Activated CD8-positive, alpha-beta T cell treated with anti-CD3 and anti-CD28 coated beads, Interleukin-2, amount 10 ng/mL, durations not matched to agents 7 days and 5 days (primary cell): ENCODE measurements around the gene C1orf52. TPM values are rescaled to one million over a fixed set of nuclear protein-coding genes. Genes with fewer than 3 reads are reported as not detected.
A peak's percentile ranks its signal among the peaks of the same experiment; 100 is the strongest.

ENCODE experiments used
- ATAC-seq: fragments of 150-1000 bp; cut with Tn5 transposase; one replicate; pipeline ENCODE4 v1.10.0; 2021; ENCODE audit warnings: moderate library complexity
- CTCF ChIA-PET: fragments of 350-600 bp; sonication (Branson Sonifier 250); formaldehyde crosslinking; loops from one replicate; lab custom pipeline; 2021; ENCODE audit warnings: antibody characterized with exemption; lab: Charles Lee
- POLR2A ChIA-PET: fragments of 350-600 bp; sonication (Branson Sonifier 250); formaldehyde crosslinking; loops from one replicate; lab custom pipeline; 2021; ENCODE audit warnings: antibody characterized with exemption; lab: Charles Lee
- DNase-seq: peaks from one replicate; pipeline ENCODE4 v3.0.0-alpha.2; 2020
- H3K27ac Mint-ChIP-seq: one replicate; pipeline ENCODE4 v1.8.0; 2021; ENCODE audit warnings: mild to moderate bottlenecking, mixed read lengths
- H3K27me3 Mint-ChIP-seq: one replicate; pipeline ENCODE4 v1.8.0; 2021; ENCODE audit warnings: low read depth, mixed read lengths
- H3K36me3 Mint-ChIP-seq: one replicate; pipeline ENCODE4 v1.8.0; 2021; ENCODE audit warnings: low read depth, mixed read lengths
- H3K4me1 Mint-ChIP-seq: one replicate; pipeline ENCODE4 v1.8.0; 2021; ENCODE audit warnings: low read depth, mixed read lengths
- H3K4me3 Mint-ChIP-seq: one replicate; pipeline ENCODE4 v1.8.0; 2021; ENCODE audit warnings: mild to moderate bottlenecking, mixed read lengths
- H3K9me3 Mint-ChIP-seq: one replicate; pipeline ENCODE4 v1.8.0; 2022; ENCODE audit warnings: mixed read lengths; ENCODE audit not compliant: insufficient read depth
- total RNA-seq, 2 experiments: library from RNA; stranded (reverse); gene quantifications; one replicate each; pipeline ENCODE4 v1.2.3, GENCODE V29; 2021

The C1orf52 gene
- 10 to 100 TPM; 25.5 to 29.5 TPM for total RNA-seq

DNA sequence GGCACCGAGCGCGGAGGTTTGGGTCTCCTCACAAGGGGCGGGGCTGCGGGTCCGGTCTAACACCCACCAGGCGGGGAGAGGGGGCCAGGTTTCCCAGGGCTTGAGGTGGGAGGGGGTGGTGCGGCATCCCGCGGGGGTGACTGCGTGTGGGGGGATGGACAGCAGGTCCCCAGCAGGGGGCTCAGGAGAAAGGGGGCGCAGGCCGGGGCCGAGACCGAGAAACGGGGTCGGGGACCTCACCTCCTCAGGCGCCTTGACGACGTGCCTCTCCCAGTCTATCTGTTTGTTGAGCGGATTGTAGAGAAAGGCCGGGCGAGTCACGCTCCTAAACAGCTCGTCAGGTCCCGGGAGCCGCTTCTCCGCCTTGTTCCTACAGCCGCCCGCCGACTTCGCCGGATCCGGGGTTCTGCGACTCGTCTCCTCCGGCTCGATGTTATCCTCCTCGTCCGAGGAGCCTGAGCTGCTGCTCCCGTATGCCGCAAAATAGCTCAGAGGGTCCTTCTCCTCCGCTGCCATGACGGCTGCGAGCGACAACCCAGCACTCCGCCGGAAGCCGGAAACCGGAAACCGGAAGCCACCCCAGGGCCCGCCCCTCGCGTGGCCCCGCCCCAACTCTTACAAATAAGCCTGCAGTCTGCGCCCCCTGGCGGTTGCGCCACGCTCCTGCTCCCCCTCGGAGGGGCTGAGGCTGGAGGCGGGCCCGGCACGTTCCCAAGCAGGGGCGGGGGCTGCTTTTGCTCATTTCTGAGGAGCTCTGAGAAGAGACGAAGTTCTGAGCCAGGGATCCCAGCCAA lies at the start of gene C1orf52:
C1orf52 (minus strand) TSS at position 545 of the 794 bp plus-strand sequence; CDS start at position 516, 29 bp downstream.
- DNase-seq (peak; percentile 98), ATAC-seq (peak; percentile 92)
- Mint-ChIP-seq H3K36me3 (peaks cover 46% of the 10 kb centered on the region), H3K27me3 (no peaks in the 10 kb centered on the region), H3K4me3 (peak within 1 kb of the TSS; percentile 95), H3K4me1 (peaks cover 32% of the 10 kb centered on the region), H3K27ac (peak within 1 kb of the TSS; percentile 97), H3K9me3 (no peaks in the 10 kb centered on the region)
- ChIA-PET CTCF (interaction anchor here (0.6 to 12.5 kb wide), 42 partner anchors 9 to 449 kb away, joined by 3 to 304 read pairs (median 4); partner anchors contain the start of genes BCL10 and ZNHIT6), POLR2A (interaction anchor here (0.6 to 2.8 kb wide), 16 partner anchors 12 to 1116 kb away, joined by 3 to 41 read pairs (median 4); partner anchors contain the start of genes BCL10 and PRKACB)

DNA sequence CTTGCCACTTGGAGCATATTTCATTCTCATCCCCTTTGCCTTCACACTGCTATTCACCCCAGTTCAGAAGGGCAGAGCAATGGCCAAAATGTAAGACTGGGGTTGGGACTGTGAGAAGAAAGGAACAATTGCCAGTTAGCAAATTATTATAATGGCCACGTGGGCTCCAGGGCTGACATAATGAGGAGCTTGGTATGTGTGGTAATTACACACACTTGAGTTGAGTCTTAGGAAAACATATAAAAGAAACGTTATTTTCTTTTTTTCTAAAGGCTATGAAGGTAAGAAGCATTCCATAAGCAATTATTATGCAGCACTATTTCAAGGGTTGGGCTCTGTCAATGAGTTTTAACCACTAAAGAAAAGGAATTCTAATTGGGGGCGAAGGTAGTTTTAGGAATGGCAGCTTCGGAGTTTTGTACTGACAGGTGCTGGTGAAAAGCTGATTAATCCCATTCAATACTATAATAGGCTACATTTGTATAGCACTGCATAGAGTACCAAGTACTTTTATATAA lies 49.4 kb upstream of the C1orf52 start:
- Mint-ChIP-seq H3K36me3 (no peaks in the 10 kb centered on the region), H3K27me3 (peaks cover 41% of the 10 kb centered on the region), H3K4me3 (no peak overlapping the region), H3K9me3 (no peaks in the 10 kb centered on the region), H3K27ac (no peak overlapping the region), H3K4me1 (no peaks in the 10 kb centered on the region)
- ATAC-seq: no peak
- POLR2A ChIA-PET: no interaction called here
- no peak for DNase-seq
- CTCF ChIA-PET: interaction anchor here (0.6 to 2.1 kb wide), 10 partner anchors 10 to 416 kb away, joined by 3 to 12 read pairs (median 4); partner anchors contain the start of gene CCN1

DNA sequence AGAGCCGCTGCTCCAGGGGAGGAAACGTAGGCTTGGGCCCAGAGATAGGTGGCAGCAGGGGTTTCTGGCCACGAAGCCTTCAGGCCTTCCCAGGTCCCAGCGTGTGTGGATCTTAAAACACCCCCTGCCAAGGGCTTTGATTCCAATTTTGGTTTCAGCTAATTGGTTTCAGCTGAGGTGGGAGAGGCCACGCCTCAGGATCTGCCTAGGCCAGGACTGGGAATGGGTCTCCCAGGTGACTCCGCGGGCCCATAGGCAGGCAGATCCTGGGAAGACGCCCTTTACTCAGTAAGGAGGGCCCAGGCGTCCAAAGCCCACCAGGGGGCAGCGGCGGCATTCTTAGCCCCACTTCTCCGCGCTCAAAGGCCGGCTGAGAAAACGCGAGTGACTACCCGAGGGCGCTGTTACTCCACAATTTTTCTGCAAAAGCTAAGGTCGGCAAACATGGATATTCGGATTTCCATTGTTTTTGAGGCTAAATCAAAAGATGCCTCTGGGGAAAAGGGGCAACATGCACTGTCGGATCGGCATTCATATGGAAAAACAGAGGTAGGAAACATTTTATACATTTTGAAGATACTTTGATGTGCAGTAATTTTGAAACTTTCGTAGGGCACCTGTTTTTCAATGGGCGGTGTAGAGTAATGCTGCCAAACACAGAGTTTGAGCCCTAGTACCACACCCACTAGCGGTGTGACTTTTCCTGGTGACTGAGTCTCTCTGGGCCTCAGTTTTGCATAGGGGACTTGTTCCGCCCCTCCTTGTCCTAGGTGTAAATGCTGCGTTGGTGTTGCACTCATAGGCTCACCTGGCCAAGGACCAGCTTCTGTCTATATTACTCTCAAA lies 48.7 kb upstream of the C1orf52 start:
- peak; percentile 90 for ATAC-seq
- no peaks in the 10 kb centered on the region for H3K36me3 Mint-ChIP-seq
- POLR2A ChIA-PET: no interaction called here
- H3K27me3 Mint-ChIP-seq: peaks cover 41% of the 10 kb centered on the region
- H3K27ac Mint-ChIP-seq: no peak overlapping the region
- CTCF ChIA-PET: interaction anchor here (0.6 to 2.1 kb wide), 13 partner anchors 9 to 1079 kb away, joined by 3 to 12 read pairs (median 3); partner anchors contain the start of gene CCN1
- no peaks in the 10 kb centered on the region for H3K9me3 Mint-ChIP-seq
- DNase-seq: peak; percentile 74
- H3K4me3 Mint-ChIP-seq: no peak overlapping the region
- H3K4me1 Mint-ChIP-seq: no peaks in the 10 kb centered on the region

GRCh38 chr1:85306236-85306635 lies 46.8 kb upstream of the C1orf52 start:
- ATAC-seq: no peak
- no peak overlapping the region for H3K27ac Mint-ChIP-seq
- H3K4me1 Mint-ChIP-seq: no peaks in the 10 kb centered on the region
- DNase-seq: no peak
- H3K27me3 Mint-ChIP-seq: peaks cover 54% of the 10 kb centered on the region
- H3K4me3 Mint-ChIP-seq: no peak overlapping the region
- ChIA-PET CTCF (no interaction called here), POLR2A (interaction anchor here (1.1 kb wide), 1 partner anchor 30 kb away, joined by 3 read pairs; the partner anchor contains the start of gene BCL10)
- no peaks in the 10 kb centered on the region for H3K9me3 Mint-ChIP-seq
- no peaks in the 10 kb centered on the region for H3K36me3 Mint-ChIP-seq

DNA sequence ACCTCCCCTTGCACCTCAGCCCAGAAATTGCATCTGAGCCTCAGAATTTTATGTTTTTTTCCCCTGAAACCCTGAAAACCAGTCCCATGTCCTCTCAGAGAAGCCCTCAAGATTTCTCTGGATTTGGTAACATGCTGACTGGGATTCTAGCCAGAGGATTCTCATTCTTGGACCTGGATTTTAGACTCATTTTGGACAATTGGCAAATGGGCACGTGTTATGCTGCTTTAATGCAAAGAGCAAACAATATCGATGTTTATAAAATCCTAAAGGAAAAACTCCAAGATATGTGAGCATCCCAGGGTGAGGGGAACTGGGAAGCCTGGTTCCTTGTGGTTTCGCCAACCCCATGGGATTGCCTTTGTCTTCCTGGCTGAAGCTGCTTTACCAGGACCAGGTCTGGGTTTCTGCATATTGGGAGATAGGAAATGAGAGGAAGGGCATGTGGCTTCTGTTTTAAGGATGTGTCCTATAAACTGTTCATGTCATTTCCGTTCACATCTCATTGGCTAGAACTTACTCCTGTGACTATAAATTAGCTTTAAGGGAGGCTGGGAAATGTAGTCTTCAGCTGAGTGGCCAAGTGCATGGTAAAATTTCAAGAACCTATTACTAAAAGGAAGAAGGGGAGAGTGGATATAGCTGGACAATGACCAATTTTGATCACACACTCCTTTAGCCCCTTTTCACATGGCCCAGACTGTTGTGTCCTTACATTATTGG lies 44.1 kb upstream of the C1orf52 start:
- no peak for DNase-seq
- POLR2A ChIA-PET: no interaction called here
- no peak for ATAC-seq
- no peaks in the 10 kb centered on the region for H3K36me3 Mint-ChIP-seq
- no peak overlapping the region for H3K27ac Mint-ChIP-seq
- CTCF ChIA-PET: no interaction called here
- peaks cover 4% of the 10 kb centered on the region for H3K4me1 Mint-ChIP-seq
- no peak overlapping the region for H3K4me3 Mint-ChIP-seq
- H3K9me3 Mint-ChIP-seq: no peaks in the 10 kb centered on the region
- H3K27me3 Mint-ChIP-seq: peaks cover 47% of the 10 kb centered on the region

DNA sequence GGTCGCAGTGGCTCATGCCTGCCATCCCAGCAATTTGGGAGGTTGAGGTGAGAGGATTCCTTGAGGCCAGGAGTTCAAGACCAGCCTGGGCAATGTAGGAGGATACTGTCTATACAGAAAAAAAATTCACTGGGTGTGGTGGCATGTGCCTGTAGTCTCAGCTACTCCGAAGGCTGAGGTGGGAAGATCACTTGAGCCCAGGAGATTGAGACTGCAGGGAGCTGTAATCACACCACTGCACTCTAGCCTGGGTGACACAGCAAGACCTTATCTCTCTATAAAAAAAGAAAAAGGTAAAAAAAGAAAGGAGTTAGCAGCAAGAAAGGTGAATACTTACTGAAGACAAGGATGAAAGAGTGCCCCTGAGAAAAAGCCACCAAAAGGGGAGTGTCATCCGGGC lies 40.7 kb upstream of the C1orf52 start:
- ATAC-seq (no peak), DNase-seq (no peak)
- Mint-ChIP-seq H3K27ac (no peak overlapping the region), H3K9me3 (no peaks in the 10 kb centered on the region), H3K4me3 (no peak overlapping the region), H3K36me3 (no peaks in the 10 kb centered on the region), H3K4me1 (peaks cover 22% of the 10 kb centered on the region), H3K27me3 (peaks cover 39% of the 10 kb centered on the region)
- CTCF ChIA-PET: no interaction called here
- POLR2A ChIA-PET: no interaction called here

GRCh38 chr1:85297855-85298629 lies 38.6 kb upstream of the C1orf52 start:
- DNase-seq (peak; percentile 78), ATAC-seq (peak; percentile 94)
- peak overlapping the region; percentile 3 for H3K27ac Mint-ChIP-seq
- POLR2A ChIA-PET: interaction anchor here (1.0 to 3.3 kb wide), 2 partner anchors 22 to 410 kb away, joined by 3 to 11 read pairs; partner anchors contain the start of genes BCL10 and ZNHIT6
- H3K36me3 Mint-ChIP-seq: no peaks in the 10 kb centered on the region
- H3K4me3 Mint-ChIP-seq: peak overlapping the region; percentile 8
- peaks cover 22% of the 10 kb centered on the region for H3K4me1 Mint-ChIP-seq
- CTCF ChIA-PET: interaction anchor here (0.7 to 3.6 kb wide), 5 partner anchors 10 to 353 kb away, joined by 3 to 12 read pairs (median 4); partner anchors contain the start of gene BCL10
- H3K9me3 Mint-ChIP-seq: no peaks in the 10 kb centered on the region
- peaks cover 38% of the 10 kb centered on the region for H3K27me3 Mint-ChIP-seq

- peaks cover 37% of the 10 kb centered on the region for H3K27me3 Mint-ChIP-seq
- H3K27ac Mint-ChIP-seq: no peak overlapping the region
- ChIA-PET CTCF (interaction anchor here (0.7 to 3.6 kb wide), 6 partner anchors 13 to 362 kb away, joined by 3 to 12 read pairs (median 3); partner anchors contain the start of gene C1orf52), POLR2A (interaction anchor here (3.3 kb wide), 1 partner anchor 21 kb away, joined by 11 read pairs; the partner anchor contains the start of gene BCL10)
- H3K9me3 Mint-ChIP-seq: no peaks in the 10 kb centered on the region
- H3K4me1 Mint-ChIP-seq: peaks cover 22% of the 10 kb centered on the region
- H3K36me3 Mint-ChIP-seq: no peaks in the 10 kb centered on the region
- ATAC-seq (no peak), DNase-seq (no peak)
- H3K4me3 Mint-ChIP-seq: no peak overlapping the region
These were observed 38.0 kb upstream of the C1orf52 start for GRCh38 chr1:85297538-85297854.

DNA sequence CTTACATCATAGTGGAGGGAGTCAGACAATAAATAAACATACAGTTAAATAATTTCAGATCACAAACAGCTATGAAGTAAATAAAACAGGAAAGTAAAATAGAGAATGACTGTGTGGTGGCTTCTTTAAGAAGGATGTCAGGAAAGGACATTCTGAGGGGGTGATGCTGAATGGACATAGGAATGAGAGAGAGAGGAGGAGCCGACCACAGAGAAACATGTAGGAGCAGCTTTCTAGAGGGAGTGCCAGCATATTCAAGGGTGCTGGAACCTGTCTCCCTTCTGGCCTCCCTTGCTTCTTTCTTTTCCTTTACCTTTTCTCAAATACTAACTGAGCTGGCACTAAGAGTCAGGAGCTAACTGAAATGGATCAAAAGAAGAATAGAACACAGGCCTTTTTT lies 37.5 kb upstream of the C1orf52 start:
- Mint-ChIP-seq H3K9me3 (no peaks in the 10 kb centered on the region), H3K36me3 (no peaks in the 10 kb centered on the region), H3K27me3 (peaks cover 32% of the 10 kb centered on the region), H3K4me3 (no peak overlapping the region), H3K4me1 (peaks cover 22% of the 10 kb centered on the region), H3K27ac (no peak overlapping the region)
- CTCF ChIA-PET: interaction anchor here (0.7 to 3.6 kb wide), 6 partner anchors 12 to 361 kb away, joined by 3 to 12 read pairs (median 3); partner anchors contain the start of gene C1orf52
- POLR2A ChIA-PET: interaction anchor here (3.3 kb wide), 1 partner anchor 20 kb away, joined by 11 read pairs; the partner anchor contains the start of gene BCL10
- DNase-seq (no peak), ATAC-seq (no peak)

DNA sequence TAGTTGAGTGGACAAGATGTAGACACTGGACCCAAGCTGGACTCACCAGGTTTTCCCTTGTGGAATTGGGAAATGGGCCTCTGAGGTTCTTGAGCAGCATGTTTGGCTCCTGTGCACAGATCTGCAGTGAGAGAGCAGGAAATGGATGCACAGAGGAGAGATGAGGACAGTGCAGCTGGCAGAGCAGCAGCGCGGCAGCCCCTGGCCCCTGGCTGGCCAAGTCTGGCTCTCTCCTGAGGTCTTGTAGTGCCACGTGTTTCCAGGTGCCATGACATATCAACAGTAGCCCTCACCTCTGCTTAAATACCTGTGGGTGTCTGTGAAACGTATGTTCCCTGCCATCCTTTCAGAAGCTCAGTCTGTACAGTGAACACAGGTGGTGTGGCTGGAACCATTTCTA lies 36.2 kb upstream of the C1orf52 start:
- Mint-ChIP-seq H3K27me3 (peaks cover 25% of the 10 kb centered on the region), H3K27ac (no peak overlapping the region), H3K4me1 (peaks cover 22% of the 10 kb centered on the region), H3K36me3 (no peaks in the 10 kb centered on the region), H3K9me3 (no peaks in the 10 kb centered on the region), H3K4me3 (no peak overlapping the region)
- ATAC-seq (no peak), DNase-seq (no peak)
- ChIA-PET POLR2A (interaction anchor here (0.9 to 3.3 kb wide), 2 partner anchors 19 kb away, joined by 3 to 11 read pairs; partner anchors contain the start of gene BCL10), CTCF (interaction anchor here (1.0 to 3.6 kb wide), 4 partner anchors 10 to 351 kb away, joined by 3 to 12 read pairs (median 4); no protein-coding TSS in a partner anchor)
